ENCODE results near the gene BTBD2.

BTBD2 gene

DNA sequence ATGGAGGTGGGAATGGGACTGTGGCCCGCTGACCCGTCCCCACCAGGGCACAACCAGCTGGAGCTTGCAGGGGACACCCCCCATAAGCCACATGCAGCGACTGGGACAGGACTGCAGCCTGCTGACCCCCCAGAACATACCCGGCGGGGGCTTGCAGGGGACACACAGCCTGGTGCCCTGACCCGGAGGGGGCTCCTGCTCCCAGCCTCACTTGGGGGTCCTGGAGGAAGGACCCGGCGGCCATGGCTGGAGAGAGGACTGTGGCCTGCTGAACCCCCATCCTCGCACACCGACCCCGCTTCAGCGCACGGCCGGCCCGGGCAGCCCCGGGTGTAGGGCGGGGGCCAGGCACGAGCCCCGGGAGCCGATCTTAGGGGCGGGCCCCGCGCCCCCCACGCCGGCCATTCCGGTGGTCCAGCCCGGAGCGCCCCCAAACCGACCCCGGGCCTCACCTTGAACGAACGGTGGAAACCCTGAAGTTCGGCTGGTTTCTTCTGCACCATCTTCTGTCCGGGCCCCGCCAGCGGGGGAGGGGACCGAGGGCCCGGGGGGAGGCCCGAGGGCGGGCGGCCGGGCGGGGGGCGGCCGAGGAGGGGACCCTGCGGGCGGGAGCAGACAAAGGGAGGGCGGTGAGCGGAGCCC lies 35.0 kb upstream of the BTBD2 start:
- no peak for DNase-seq

DNA sequence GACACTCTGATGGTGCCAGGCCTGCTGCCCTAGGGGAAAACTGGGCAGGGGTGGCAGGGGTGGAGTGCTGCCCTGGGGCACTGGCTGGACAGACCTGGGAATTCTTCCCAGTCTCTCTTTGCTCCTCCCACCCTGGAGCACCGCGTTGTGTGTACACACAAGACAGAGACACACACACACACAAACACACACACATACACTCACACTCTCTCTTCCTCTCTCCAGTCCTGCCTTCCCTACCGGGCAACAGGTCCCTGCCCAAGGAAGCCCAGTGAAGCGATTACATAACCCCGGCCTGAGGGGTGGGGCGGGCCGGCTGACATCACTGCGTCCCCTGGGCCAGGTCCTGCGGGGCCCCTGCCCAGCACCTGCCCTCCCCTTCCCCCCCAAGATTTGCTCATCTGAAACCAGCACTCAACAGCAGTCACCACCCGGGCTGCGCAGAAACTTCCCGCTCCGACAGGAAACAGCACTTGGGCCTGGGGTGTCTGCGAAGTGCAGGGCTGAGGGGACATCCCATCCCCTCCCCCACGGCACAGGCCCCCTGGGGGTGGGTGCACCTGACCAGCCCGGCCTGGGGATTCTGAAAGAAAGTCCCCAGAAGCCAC lies 34.3 kb upstream of the BTBD2 start:
- peak; percentile 55 for DNase-seq

DNA sequence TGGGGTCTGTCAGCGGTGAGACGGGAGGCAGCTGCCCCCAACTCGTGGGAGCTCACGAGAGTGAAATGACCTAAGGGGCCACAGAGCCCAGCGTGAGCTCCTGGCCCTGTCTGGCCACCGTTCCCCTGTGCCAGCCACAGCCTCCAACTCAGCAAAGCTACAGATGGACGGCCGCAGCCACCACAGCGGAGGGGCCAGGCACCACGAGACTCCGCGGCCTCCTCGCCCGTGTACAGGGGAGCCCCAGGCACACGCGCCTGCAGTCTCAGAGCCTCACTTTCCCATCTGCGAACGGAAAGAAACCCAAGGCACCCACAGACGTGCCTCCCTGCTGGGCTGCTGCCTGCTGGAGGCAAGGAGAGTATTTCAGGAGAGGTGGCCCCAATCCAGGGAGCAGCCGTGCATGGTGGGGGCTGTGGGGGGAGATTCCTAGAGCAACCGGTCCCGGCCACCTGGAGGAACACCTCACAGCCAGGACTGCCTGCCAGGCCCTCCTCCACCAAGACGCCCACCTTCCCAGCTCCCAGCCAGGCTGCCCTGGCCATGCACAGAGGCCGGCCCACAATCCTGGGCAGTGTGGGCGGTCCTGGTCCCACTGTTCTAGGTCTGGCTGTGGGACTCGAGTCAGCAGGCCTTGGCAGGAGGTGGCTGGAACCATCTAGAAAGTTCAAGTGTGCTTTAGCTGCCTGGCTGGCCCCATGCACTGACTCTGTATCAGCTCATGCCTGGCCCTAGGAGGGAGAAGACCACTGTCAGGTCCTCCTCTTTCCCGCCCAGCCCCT lies 33.6 kb upstream of the BTBD2 start:
- no peak for DNase-seq

DNA sequence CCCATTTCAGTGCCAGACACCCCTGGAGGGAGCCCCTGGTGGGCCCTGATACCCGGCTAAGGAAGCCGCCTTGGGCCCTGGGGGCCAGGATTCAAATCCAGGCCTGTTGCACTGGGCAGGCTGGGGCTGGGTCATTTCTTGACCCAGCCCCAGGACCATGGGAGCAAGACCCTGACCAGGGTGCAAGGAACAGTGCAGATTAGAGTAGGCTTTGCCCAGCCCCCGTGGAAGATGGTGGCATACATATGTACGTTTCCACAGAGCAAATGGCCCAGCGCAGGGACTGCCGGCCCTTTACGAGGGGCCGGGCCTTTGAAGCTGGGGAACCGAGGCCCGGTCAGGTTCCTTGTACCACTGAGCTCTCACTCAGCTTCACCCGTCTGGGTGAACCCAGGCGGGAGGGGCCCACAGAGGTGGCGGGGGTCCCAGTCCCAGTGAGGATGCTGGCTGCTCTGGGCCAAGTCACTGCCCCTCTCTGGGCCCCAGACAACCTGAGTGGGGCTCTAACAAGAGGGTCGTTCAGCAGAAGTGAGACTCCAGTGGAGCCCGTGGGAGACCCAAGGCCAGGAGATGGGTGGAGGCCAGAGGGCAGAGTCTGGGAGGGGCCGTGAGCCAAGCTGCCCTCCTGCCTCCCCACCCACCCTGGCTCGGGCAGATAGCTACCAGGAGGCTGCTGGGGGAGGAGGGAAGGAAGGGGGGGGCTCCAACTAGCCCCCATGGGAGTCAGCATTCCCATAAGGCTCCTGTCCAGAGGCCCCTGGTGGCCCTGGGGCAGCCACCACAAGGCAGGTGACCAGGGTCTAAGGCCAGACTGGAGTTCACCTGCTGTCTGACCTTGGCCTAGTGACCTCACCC lies 32.8 kb upstream of the BTBD2 start:
- no peak for DNase-seq

DNA sequence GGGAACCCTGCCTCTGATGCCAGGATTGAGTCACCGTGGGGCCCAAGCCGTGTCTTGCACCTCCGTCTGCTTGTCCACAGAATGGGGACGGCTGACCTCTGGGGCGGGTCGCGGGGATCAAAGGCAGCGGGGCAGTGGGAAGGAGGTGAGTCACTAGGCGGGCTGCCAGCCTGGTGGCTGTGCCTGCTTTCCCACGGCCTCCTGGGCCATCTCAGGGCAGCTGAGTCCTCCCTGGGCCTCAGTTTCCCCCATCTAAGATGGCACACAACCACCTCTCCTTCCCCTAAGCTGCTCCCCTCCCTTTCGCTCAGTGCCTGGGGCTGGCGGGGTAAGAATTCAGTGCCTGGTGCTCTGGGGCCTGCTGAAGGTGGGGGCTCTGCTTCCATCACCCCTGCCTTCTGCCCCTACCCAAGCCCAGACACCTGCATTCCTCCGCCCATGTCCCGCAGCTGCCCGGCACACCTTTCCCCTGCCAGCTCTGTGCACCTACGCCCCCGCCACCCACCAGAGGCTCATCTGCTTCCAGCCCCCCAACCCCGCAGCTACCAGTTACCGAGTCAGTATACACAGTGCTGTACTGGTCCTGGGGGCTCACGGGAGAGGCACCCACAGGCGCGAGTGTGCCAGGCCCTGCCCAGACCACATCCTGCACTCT lies 32.1 kb upstream of the BTBD2 start:
- peak; percentile 18 for DNase-seq

DNA sequence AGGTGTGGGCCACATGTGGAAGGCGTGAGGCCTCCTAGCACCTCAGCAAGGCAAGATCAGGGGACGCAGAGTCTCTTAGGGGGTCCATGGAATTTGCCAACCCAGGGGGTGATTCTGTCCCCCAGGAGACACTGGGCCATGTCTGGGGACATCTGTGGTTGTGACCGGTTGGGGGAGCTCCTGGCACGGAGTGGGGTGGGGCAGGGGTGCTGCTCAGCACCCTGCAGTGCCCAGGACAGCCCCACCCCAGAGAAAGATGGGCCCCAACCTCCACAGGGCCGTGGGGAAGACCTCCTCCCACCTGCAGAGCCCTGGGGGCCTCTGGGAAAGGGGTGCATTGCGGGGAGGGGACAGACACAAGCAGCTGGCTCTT lies 31.5 kb upstream of the BTBD2 start:
- DNase-seq, result no peak

DNA sequence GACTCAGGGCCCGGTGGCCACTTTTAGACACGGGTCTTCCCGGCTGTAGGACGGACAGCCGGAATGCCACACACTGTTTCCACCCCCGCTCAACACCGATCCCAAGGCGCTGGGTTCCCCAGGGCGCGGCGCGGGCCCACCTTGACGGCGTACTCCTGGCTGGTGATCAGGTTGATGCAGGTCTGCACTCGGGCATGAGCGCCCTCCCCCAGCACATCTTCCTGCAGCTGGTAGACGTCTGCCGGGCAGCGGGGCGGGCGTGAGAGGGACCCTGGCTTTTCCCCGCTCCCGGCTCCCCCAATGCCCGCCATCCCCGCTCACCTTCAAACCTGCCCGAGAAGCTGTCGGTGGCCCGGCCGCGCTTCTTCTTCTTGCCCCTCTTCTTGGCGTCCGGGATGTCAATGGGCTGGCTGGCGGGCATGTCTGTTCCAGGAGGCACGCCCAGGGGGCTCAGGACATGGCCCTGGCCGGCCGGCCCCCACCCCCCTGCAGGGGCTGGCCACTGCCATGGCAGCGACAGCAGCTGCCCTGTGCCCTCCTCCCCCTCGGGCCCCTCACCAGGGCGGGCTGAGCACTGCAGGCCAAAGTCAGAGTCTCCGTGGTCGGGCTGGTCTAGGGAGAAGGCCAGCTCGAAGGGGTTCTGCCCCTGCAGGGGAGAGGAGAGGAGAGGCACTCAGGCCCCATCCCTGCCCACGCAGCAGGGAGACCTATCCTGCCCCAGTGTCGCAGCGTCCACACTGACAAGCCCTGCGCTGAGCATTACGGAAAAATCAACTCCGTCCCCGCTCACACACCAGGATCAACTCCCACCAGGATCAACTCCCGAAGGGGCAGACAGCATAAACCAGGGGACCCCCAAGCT lies 30.8 kb upstream of the BTBD2 start:
- DNase-seq, result no peak

DNA sequence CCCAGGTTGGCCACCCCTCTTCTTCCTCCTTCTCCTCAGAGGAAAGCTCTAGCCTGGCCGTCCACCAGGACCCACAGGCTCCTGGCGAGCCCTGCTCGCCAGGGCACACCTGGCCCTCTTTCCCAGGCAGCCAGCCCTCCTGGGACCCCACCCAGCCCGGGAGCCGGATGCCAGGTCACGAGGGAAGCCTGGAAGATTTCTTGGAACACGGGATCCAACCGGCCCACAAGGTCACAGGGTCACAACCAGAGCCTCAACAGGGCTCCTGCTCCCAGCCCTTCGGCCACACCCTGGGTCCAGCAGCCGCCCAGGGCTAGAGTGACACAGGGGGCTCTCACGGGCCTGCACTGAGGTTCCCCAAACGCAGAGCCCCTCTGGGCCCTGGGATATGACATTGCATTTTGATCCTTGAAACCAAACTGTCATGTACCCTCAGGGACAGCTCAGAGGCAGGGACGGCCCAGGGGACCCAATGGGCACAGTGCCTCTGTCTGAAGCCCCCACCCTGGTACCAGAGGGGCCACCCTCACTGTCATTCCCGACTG lies 30.1 kb upstream of the BTBD2 start:
- no peak for DNase-seq

DNA sequence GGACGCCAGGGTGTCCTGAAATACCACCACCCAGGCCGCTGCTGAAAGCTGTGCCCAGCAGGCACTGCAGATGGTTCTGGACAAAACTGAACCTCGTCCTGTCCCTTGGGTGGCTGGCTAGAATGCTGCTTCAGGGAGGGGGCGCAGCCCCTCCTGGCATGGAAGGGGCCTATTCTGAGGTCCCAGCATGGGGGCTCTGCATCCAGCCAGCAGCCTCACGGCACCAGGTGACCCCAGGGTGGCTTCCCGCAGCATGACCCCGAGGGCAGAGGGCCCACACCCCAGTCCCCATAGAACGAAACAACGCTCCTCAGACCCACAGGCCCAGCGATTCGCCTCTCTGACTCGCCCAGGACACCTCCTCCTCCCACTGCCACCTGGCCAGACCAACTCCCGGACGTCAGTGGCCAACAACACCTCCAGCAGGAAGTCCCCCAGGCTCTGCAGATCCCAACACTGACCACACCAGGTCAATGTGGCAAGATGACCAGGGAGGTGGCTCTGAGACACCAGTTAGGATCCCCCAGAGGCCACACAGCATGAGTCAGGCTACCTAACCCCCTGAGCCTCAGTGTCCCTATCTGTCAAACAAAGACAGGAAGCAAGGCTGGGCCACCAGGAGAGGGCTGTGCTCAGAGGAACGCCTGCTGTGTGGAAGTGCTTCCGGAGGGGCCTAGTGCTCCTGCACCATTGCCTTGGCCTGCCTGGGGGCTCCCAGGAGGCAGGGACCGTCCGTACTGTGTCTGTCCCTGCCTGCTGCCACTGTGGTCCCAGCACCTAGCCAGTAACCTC lies 29.4 kb upstream of the BTBD2 start:
- DNase-seq, result no peak

DNA sequence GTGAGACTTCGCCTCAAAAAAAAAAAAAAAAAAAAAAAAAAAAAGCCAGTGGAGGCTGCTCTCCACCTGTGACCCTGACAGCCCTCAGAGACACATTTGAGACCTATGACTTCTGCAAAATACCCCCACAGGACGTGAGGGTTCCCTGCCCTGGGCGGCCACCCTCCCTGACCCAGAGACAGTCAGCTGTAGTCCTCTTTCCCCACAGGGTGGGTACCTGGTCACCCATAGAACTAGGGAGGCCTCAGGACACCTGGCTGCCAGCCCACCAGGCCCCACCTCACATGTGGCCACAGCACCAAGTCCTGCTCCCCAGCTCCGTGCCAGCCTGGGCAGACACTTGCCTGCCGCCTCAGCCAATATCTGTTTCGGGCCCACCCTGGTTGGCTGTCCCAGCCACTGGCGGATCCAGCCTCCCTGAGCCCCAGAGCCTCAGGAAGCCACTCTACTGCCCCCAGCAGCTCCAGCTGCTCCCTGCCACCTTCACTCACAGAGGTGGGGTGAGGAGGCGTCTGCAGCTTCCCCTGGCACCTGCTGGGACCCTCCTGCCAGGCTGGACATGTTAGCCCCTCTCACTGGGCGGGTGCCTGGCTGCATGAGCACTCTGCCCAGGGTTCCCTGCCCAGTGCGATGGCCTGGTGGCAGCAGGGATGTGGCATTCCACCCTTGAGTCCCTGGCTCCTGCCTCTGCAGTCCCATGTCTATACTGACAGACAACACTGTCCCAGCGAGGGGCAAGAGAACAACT lies 28.6 kb upstream of the BTBD2 start:
- DNase-seq, result no peak

DNA sequence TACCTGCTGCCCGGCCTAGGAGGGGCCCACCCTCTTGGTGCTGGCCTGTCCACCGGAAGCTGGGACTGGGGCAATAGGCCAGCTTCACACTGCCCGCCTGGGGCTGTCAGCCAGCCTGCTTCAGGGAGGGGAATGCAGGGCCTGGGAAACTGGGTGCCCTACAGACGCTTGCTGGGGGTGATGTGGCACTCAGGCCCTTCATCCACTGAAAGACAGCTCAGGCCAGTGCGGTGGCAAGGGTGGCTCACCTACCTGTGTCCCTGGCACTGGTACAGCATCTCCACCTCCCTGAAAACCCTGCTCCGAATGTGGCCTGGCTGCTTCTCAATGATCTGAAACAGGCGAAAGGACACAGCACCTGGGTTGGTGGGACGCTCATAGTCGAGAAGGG lies 27.7 kb upstream of the BTBD2 start:
- no peak for DNase-seq

DNA sequence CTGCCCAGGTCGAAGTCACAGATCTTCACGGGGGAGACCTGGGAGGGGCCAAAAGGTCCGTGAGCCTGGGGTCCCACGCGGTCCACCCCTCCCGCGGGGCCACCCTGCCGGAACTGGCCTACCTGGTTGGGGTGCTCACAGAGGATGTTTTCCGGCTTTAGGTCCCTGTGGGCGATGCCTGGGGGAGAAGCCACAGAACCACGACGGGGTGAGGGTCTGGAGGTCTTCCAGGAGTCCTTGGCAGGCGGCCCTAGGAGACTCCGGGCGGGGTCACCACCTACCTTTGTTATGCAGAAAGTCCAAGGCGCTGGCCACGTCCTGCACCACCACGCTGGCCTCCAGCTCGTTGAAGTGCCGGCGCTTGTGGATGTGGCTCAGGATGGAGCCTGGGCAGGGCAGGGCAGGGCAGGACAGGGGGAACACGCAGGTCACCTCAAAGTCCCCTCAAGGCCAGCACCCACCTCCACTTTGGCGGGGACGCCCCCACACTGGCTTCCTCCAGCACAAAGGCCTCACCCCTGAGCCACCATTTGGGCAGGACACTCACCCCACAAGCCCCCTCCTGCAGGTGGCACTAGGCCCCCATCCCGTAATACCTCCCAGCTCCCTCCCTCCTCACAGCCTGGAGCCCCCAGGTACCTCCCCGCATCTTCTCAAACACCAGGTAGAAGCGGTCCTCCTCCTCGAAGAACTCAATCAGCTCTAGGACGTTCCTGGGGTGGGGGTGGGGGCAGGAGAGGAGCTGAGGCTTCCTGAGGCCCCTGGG lies 27.2 kb upstream of the BTBD2 start:
- no peak for DNase-seq

DNA sequence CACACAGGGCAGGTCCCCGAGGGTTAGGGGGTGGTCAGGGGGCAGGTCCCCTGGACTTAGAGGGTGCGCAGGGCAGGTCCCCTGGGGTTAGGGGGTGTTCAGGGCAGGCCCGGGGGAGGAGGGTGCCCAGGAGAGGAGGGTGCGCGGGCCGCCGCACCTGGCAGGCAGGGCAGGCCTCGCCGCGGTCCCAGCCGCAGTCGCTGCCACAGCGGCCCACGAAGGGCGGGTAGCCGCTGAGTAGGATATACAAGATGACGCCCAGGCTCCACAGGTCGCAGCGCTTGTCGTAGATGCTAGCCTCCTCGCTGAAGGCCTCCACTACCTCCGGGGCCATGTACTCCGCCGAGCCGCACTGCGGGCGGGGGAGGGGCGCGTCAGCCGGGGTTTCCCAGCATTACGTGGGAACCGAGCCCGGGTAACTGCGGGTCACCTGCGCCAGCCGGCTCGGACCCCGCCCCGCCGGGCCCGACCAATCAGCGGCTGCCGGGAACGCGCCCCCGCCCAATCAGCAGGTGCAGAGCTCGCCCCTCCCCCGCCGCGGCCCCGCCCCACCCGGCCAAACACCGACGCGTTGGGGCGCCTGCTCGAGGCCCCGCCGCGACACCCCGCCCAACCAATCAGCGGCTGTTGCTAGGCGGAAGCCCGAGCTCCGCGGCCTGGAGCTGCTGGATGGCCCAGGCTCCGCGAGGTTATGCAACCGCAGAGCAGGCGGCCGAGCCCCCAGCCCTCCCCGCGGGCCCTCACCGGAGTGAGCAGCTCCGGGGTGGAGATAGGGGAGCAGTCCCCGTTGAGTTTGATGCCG lies 26.4 kb upstream of the BTBD2 start:
- DNase-seq, result peak; percentile 86

DNA sequence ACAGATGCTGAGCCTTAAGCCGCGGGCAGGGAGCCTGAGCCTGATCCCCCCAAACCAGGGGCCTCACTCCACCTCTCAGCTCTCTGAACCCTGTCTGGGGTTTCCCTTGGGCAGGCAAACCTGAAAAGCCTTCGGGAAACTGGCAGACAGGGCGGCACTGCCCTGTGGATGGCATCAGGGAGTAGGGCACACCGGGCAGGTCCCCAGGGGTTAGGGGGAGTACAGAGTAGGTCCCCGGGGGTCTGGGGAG lies 25.8 kb upstream of the BTBD2 start:
- no peak for DNase-seq

DNA sequence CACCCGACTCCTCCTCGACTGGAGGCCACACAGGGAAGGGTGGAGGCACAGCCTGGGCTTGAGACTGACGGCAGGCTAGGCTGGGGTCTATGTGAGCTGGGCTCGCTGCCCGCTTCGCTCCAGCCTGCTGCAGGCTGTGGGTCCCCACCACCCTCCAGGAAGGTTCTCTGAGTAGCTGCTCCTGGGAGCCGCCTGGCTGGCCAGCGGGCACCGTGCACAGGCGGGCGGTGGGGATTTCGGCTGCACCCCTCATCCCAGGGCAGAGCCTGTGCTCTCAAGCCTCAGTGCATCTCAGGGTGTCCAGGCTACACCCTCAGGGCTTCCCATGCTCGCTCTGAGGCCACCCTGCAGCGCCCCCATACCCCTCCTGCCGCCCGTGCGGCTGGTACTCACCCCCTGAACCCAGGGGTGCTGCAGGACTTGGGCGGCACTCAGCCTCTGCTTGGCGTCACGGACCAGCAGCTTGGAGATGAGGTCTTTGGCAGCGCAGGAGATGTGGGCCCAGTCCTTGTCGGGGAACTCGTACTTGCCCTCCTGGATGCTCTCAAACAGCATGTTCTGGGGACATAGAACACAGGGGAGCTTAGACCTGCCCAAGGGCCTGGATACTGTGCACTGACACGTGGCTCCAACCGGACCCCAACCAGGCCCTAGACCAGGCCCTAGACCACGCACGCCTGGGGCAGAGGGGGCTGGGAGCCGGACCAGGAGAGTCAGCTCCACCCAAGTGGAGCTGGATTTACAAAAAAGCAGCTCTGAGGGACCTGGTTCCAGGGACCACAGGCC lies 25.3 kb upstream of the BTBD2 start:
- no peak for DNase-seq

DNA sequence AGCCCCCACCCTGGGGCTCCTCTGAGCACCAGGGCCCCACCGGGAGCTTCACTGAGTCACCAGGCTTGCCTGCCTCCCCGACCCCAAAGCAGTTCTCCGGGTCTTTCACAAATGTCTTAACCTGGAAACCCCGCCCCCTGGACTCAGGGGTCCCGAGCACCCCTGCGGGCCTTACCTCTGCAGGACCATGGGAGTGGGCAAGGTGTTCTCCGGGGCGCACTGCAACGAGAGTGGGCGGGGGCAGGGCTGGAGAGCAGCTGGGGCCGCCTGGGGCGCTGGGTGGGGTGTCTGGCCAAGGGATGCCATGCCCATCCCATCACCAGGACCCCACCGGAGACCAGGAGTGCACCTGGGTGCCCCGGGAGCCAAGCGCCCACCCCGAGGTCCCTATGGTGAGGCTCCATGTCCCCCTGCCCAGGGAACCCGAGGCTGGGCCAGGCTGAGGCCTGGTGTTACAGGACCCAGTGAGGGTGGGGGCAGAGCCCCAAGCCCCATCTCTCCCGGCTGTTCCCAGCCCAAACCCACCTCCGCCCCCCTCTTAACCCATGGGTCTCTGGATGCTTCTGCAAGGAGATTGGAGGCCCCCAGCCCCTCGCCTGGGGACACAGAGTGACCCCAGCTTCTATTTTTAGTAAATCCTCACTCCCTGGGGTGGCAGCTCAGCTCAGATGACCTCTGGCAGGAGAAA lies 24.6 kb upstream of the BTBD2 start:
- no peak for DNase-seq
